GM19324 (cell line): Measurements from ENCODE around the gene JARID2.

Source experiments
- ATAC-seq: cut with Tn5 transposase; IDR thresholded peaks from one replicate; pipeline ENCODE4 v1.9.1; 2021; ENCODE audit warnings: mild to moderate bottlenecking, moderate library complexity; ENCODE audit not compliant: unreplicated experiment, low FRiP score

The JARID2 gene

DNA sequence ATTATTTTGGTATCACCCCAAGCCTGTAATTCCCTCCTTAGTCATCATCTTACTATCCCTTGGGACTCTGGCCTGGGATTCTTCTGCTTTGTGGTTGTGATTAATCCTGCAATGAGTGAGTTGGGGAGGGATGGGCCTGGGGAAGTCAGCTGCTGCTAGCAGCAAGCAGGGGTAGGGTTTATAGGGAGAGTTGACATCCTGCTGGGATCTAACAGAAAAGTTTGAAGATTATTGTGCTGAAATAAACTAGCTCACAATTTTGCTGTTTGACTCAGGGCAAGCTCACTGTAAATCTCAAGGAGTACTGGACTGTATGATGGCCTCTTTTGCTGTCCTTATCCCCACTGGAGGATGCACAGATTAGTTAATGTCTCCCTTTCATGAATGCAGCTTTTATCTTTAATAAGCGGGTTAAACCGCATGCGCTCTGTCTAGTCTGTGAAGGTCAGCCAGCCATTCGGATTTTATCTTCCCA lies 83.4 kb downstream of the JARID2 start:
- ATAC-seq = no peak

GRCh38 chr6:15330174-15330944 lies 84.5 kb downstream of the JARID2 start:
- no peak for ATAC-seq

DNA sequence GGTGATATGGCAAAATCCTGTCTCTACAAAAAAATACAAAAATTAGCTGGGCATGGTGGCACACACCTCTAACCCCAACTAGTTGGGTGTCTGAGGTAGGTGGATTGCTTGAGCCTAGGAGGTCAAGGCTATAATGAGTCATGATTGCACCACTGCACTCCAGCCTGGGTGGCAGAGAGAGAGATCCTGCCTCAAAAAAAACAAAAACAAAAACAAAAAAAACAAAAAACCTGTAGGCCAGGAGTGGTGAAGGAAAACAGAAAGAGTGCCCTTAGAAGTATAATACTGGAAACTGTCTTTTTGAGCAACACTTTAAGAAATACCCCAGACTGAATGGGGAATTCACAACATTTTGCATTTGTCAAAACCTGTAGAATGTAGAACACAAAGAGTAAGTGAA lies 85.3 kb downstream of the JARID2 start:
- ATAC-seq = no peak

GRCh38 chr6:15331629-15332251 lies 85.9 kb downstream of the JARID2 start:
- ATAC-seq = no peak

DNA sequence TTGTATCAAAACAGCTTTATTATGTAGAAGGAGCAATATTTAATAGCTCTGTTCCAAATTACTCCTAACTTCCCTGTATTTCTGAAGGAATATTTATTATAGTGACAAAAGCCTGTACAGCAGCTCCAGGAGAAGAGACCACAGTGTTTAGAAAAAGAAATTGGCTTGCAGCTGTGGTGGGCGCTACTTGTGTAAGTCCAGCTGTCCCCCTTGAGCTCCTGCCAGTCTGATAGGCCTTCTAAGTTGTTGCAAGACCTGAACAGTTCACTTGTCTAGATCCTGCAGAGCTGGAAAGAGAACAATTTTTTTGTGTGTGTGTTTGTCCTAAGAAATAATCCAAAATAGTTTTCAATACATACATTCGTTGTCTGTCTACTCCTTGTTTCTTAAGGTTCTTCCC lies 86.6 kb downstream of the JARID2 start:
- ATAC-seq = no peak

DNA sequence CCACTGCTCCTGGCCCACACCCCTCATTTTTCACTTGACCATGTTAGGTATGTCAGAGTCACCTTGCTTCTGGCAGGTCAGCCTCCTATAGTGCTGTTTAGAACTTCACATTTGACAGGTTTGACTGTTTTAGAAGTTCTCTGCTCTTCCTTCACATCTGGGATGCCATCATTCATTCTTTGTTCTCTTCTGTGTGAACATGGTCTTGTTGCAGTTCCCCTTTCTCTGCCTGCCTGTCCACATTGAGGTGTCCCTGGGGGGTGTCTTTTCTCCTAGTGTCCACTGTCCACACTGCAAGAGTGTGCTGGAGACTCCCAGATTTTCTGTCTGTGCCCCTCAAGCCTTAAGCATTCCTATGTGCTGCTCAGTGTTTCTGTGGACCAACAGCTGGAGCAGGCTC lies 89.5 kb downstream of the JARID2 start:
- no peak for ATAC-seq

DNA sequence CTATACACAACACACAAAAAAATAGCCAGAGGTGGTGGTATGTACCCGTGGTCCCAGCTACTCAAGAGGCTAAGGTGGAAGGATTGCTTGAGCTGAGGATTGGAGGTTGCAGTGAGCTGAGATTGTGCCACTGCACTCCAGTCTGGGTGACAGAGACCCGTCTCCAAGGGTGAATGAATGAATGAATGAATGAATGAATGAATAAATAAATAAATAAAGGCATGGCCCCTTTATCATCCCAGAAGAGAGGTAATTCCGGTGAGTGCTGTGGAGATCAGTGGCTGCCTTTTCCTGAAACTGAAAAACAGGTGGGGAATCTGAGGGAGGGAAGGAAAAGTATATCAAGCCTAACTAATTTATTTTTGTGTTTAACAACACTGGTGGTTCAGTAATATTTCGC lies 90.0 kb downstream of the JARID2 start:
- no peak for ATAC-seq

DNA sequence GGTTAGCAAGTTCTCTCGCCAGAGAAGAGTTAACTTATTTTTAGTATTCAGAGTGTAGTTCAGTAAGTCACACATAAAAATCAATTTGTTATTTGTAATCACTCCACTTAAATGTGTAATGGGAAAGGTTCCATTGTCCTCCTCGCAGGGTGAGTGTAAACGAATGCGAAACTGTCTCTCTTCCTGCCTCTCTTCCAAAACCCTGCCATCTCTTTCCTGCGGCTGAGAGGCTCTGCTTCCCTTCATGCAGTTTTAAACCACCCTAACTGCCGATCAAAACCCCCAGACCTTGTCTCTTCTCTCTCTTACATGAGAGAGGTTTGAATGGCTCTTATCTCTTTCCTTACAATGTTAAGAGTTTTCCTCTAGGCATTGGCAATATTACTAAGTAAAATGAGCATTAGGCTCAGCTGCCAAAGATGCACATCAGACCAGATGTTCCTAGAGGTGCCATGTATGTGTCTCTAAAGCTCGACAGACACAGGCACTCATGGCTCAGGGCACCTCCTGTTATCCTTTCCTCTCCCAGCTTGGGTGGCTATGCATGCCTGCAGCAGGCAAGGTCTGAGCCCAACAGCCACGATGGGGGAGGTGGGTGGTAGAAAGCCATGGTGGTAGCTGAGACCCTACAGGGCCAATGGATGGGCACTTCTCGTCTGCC lies 91.2 kb downstream of the JARID2 start:
- no peak for ATAC-seq

DNA sequence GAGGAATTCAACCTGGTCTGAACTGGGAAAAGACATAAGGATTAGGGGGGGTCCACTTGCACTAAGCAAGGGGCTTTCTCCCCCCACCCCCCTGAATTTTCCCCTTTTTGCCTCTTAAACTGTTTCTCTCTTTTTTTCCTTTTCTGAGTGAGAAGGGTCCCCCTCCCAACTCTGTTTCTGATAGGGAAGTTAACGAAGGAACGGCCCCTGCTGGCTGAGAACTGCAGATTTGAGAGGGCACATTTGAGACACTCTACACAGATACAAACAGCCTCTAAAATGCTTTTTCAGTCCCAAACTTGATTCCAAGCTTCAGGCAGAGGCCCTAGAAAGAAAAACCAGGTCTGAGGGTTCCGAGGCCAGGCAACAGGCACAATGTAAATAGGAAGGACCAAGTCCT lies 91.7 kb downstream of the JARID2 start:
- no peak for ATAC-seq

GRCh38 chr6:15338476-15338875 lies 92.6 kb downstream of the JARID2 start:
- no peak for ATAC-seq

- ATAC-seq = no peak
These were observed 93.2 kb downstream of the JARID2 start for GRCh38 chr6:15339081-15339480.

DNA sequence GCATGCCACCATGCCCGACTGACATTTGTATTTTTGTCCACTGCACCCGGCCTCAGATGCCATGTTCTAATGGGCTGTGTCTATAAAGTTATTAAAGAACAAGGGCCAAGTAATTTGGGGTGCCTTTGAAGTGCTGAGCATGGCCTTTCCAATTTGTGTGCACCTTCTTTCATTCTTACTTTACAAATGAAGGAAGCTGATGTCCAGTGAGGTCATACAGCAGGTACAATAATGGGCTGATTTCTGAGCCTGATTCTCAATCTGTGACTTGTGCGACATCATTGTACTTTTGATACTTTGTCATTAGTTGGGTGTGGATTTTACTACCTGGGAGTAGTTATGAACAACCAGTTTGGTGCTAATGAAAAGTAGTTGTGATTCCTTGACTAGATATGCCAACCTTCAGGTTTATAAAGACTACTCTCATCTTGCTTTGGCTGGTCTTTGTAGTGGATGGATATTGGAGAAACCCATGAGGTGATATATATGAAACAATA lies 94.3 kb downstream of the JARID2 start:
- no peak for ATAC-seq

DNA sequence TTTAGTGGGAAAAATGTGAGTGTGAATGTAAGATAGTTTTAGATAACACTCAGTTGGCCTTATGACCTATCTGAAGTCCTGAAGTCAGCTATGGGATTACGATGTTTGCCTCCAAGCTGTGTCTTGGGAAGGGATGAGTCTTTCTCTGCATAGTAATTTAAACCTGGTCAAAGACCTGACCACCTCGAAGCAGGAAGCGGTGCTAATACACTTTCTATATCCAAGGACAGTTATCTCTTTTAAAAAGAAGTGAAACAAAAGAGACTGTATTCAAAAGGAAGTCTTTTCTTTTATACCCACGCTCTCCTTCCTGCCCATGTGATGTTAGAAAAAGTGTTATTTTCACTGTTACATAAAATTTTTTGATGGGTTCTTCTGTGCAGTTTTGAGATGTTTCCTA lies 94.9 kb downstream of the JARID2 start:
- ATAC-seq = no peak

- no peak for ATAC-seq
These were observed 95.6 kb downstream of the JARID2 start for GRCh38 chr6:15341311-15342001.

GRCh38 chr6:15342114-15342513 lies 96.2 kb downstream of the JARID2 start:
- no peak for ATAC-seq

GRCh38 chr6:15343490-15344191 lies 97.8 kb downstream of the JARID2 start:
- ATAC-seq = no peak

DNA sequence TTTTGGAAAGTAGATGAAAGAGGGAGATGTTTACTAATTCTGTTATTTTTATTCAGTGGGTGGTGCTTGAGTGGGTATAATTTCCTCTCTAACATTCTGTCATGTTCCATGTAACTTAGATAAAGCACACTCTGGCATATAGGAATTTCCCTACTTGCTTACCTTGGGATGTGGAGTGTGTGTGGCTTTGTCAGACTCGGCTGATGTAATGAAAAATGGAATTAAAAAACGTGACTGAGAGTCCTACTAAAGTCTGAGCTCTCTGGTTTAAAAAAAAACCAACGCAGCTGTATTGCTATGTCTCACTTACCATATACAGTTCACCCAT lies 98.3 kb downstream of the JARID2 start:
- no peak for ATAC-seq

DNA sequence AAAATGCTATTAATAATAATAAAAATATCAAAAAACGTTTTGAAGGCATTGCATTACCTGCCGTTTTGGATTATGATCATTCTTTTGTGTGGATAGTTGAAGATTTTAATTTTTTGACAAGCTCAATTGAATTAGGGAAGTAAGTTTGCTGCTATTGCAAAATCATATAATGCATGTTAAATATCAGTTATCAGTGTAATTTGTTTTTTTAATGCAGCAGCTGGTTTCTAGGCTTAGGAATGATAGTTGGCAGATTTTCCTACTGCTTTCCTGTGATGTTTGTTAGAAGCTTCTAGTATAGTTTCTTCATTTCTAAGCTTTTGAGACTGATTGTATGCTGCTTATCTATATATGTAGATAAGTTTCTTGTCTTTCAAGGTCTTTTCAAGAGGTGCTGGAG lies 99.0 kb downstream of the JARID2 start:
- ATAC-seq = no peak

- ATAC-seq = no peak
These were observed 100.4 kb downstream of the JARID2 start for GRCh38 chr6:15346315-15346714.

GRCh38 chr6:15348528-15348927 lies 102.7 kb downstream of the JARID2 start:
- ATAC-seq = no peak
